ENCODE measurements around the gene KRTAP5-11. TPM values are rescaled to one million over a fixed set of nuclear protein-coding genes. Genes with fewer than 3 reads are reported as not detected.

KRTAP5-11 gene
- total RNA-seq, 2 donors from 2014 or later, result 2.9 to 5.7 TPM

- Mint-ChIP-seq H3K4me3 (no peak within 1 kb of the TSS), H3K36me3 (ENCODE audit: low read depth) (no peaks in the 10 kb centered on the region), H3K27ac (no peak within 1 kb of the TSS), H3K27me3 (ENCODE audit: insufficient read depth) (peaks cover 14% of the 10 kb centered on the region), H3K9me3 (peaks cover 14% of the 10 kb centered on the region), H3K4me1 (peaks cover 9% of the 10 kb centered on the region)
- Histone ChIP-seq H3K9ac (ENCODE audit: extremely low read depth, low read length, poor library complexity, severe bottlenecking) (no peak within 1 kb of the TSS), H3K27me3 (ENCODE audit: control insufficient read depth, insufficient read depth, low read length, poor library complexity, severe bottlenecking) (no peaks in the 10 kb centered on the region), H3K4me3 (ENCODE audit: low read length) (no peak within 1 kb of the TSS), H3K36me3 (ENCODE audit: control insufficient read depth, insufficient read depth, low read length) (no peaks in the 10 kb centered on the region), H3K9me3 (ENCODE audit: control insufficient read depth, low read length) (peaks cover 10% of the 10 kb centered on the region), H3K4me1 (ENCODE audit: control insufficient read depth, insufficient read depth, low read length) (no peaks in the 10 kb centered on the region), H3K27ac (ENCODE audit: low read depth, low read length) (no peak within 1 kb of the TSS)
- TF ChIP-seq, protein P1, sequence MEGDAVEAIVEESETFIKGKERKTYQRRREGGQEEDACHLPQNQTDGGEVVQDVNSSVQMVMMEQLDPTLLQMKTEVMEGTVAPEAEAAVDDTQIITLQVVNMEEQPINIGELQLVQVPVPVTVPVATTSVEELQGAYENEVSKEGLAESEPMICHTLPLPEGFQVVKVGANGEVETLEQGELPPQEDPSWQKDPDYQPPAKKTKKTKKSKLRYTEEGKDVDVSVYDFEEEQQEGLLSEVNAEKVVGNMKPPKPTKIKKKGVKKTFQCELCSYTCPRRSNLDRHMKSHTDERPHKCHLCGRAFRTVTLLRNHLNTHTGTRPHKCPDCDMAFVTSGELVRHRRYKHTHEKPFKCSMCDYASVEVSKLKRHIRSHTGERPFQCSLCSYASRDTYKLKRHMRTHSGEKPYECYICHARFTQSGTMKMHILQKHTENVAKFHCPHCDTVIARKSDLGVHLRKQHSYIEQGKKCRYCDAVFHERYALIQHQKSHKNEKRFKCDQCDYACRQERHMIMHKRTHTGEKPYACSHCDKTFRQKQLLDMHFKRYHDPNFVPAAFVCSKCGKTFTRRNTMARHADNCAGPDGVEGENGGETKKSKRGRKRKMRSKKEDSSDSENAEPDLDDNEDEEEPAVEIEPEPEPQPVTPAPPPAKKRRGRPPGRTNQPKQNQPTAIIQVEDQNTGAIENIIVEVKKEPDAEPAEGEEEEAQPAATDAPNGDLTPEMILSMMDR (conservative IDR thresholded peaks at IDR 0.05), result no peak
- DNase-seq, result no peak
- WGBS, 2 experiments (ENCODE audit: insufficient coverage in 1 of 2, insufficient read length in 1 of 2), result 90 to 100% methylated on average over 2 to 3 of the region's 5 CpGs
These were observed 17.4 kb downstream of the KRTAP5-11 start, which contains the start of gene KRTAP5-10 for GRCh38 chr11:71565263-71565662. Gene KRTAP5-10, plus strand, starts transcription at chr11:71565563. Its CDS starts 25 bp downstream, at chr11:71565588.

DNA sequence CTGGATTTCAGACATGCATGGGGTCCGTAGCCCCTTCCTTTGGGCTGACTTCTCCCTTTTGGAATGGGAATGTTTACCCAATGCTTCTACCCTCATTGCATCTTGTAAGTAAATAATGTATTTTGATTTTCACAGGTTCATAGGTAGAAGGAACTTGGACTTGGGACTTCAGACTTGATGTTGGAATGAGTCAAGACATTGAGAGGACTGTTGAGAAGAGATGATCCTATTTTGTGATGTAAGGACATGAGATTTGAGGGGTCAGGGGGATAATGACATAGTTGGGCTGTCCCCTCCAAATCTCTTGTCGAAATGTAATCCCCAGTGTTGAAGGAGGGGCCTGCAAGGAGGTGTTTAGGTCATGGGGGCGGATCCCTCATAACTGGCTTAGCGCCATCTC is 18.2 kb downstream of the KRTAP5-11 start:
- Histone ChIP-seq H3K9ac (ENCODE audit: extremely low read depth, low read length, poor library complexity, severe bottlenecking) (no peak overlapping the region), H3K36me3 (ENCODE audit: control insufficient read depth, insufficient read depth, low read length) (no peaks in the 10 kb centered on the region), H3K27ac (ENCODE audit: low read depth, low read length) (no peak overlapping the region), H3K27me3 (ENCODE audit: control insufficient read depth, insufficient read depth, low read length, poor library complexity, severe bottlenecking) (no peaks in the 10 kb centered on the region), H3K9me3 (ENCODE audit: control insufficient read depth, low read length) (peaks cover 11% of the 10 kb centered on the region), H3K4me1 (ENCODE audit: control insufficient read depth, insufficient read depth, low read length) (no peaks in the 10 kb centered on the region), H3K4me3 (ENCODE audit: low read length) (no peak overlapping the region)
- TF ChIP-seq, protein P1 (conservative IDR thresholded peaks at IDR 0.05), result no peak
- Mint-ChIP-seq H3K27ac (no peak overlapping the region), H3K4me3 (no peak overlapping the region), H3K36me3 (ENCODE audit: low read depth) (no peaks in the 10 kb centered on the region), H3K4me1 (peaks cover 9% of the 10 kb centered on the region), H3K9me3 (peaks cover 22% of the 10 kb centered on the region), H3K27me3 (ENCODE audit: insufficient read depth) (peaks cover 14% of the 10 kb centered on the region)
- DNase-seq, result no peak
- 86 to 97% methylated on average over 1 to 3 of the region's 4 CpGs for WGBS, 2 experiments (ENCODE audit: insufficient coverage in 1 of 2, insufficient read length in 1 of 2)

GRCh38 chr11:71563406-71563805 is 19.3 kb downstream of the KRTAP5-11 start:
- Histone ChIP-seq H3K27me3 (ENCODE audit: control insufficient read depth, insufficient read depth, low read length, poor library complexity, severe bottlenecking) (no peaks in the 10 kb centered on the region), H3K4me3 (ENCODE audit: low read length) (no peak overlapping the region), H3K27ac (ENCODE audit: low read depth, low read length) (no peak overlapping the region), H3K4me1 (ENCODE audit: control insufficient read depth, insufficient read depth, low read length) (no peaks in the 10 kb centered on the region), H3K36me3 (ENCODE audit: control insufficient read depth, insufficient read depth, low read length) (no peaks in the 10 kb centered on the region), H3K9me3 (ENCODE audit: control insufficient read depth, low read length) (peaks cover 18% of the 10 kb centered on the region), H3K9ac (ENCODE audit: extremely low read depth, low read length, poor library complexity, severe bottlenecking) (no peak overlapping the region)
- WGBS, 2 experiments (ENCODE audit: insufficient coverage in 1 of 2, insufficient read length in 1 of 2), result 32 to 58% methylated on average over 7 to 8 of the region's 8 CpGs
- H3K27ac Mint-ChIP-seq, result no peak overlapping the region
- peaks cover 6% of the 10 kb centered on the region for H3K4me1 Mint-ChIP-seq
- DNase-seq, result peak; percentile 82
- H3K36me3 Mint-ChIP-seq (ENCODE audit: low read depth), result no peaks in the 10 kb centered on the region
- TF ChIP-seq, protein P1 (conservative IDR thresholded peaks at IDR 0.05), result peak; percentile 81
- no peak overlapping the region for H3K4me3 Mint-ChIP-seq
- peaks cover 31% of the 10 kb centered on the region for H3K9me3 Mint-ChIP-seq
- H3K27me3 Mint-ChIP-seq (ENCODE audit: insufficient read depth), result peaks cover 9% of the 10 kb centered on the region
